ENCODE results near the gene MROH9.

DNA sequence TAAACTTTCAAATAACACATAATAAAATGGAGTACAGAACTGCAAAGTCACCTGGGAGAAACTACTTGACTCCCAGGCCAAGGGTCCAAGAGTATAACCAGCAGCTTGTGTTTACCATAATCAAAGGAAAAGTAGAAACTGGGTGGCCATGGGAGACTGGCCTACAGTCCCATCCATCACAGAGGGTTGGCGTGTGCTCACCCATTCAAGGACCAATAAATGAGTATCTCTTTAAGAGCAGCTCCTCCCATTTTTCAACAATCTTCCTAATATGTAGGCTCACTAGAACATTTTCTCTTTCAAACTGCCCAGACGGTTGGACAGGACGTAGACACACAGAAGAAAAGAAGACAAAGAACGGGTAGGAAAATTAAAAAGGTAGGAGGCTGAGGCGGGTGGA, 155.3 kb downstream of the MROH9 start, which contains the start of gene FMO3:
- TF ChIP-seq, protein P1, sequence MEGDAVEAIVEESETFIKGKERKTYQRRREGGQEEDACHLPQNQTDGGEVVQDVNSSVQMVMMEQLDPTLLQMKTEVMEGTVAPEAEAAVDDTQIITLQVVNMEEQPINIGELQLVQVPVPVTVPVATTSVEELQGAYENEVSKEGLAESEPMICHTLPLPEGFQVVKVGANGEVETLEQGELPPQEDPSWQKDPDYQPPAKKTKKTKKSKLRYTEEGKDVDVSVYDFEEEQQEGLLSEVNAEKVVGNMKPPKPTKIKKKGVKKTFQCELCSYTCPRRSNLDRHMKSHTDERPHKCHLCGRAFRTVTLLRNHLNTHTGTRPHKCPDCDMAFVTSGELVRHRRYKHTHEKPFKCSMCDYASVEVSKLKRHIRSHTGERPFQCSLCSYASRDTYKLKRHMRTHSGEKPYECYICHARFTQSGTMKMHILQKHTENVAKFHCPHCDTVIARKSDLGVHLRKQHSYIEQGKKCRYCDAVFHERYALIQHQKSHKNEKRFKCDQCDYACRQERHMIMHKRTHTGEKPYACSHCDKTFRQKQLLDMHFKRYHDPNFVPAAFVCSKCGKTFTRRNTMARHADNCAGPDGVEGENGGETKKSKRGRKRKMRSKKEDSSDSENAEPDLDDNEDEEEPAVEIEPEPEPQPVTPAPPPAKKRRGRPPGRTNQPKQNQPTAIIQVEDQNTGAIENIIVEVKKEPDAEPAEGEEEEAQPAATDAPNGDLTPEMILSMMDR (IDR thresholded peaks at IDR 0.05) = no peak
- TF ChIP-seq POLR2A (IDR thresholded peaks at IDR 0.05) = no peak
